GM12801 (cell line): Measurements from ENCODE around the gene SERPING1.

ENCODE experiments used
- TF ChIP-seq, protein P1 (sequence below): IDR thresholded peaks from one replicate; pipeline ENCODE4 v1.5.1; 2011; ENCODE audit warnings: control low read depth; ENCODE audit not compliant: insufficient read length; ENCODE audit errors: extremely low read depth

SERPING1 gene

GRCh38 chr11:57574061-57574460 lies 23.4 kb upstream of the SERPING1 start:
- TF ChIP-seq, protein P1, sequence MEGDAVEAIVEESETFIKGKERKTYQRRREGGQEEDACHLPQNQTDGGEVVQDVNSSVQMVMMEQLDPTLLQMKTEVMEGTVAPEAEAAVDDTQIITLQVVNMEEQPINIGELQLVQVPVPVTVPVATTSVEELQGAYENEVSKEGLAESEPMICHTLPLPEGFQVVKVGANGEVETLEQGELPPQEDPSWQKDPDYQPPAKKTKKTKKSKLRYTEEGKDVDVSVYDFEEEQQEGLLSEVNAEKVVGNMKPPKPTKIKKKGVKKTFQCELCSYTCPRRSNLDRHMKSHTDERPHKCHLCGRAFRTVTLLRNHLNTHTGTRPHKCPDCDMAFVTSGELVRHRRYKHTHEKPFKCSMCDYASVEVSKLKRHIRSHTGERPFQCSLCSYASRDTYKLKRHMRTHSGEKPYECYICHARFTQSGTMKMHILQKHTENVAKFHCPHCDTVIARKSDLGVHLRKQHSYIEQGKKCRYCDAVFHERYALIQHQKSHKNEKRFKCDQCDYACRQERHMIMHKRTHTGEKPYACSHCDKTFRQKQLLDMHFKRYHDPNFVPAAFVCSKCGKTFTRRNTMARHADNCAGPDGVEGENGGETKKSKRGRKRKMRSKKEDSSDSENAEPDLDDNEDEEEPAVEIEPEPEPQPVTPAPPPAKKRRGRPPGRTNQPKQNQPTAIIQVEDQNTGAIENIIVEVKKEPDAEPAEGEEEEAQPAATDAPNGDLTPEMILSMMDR, result no peak

DNA sequence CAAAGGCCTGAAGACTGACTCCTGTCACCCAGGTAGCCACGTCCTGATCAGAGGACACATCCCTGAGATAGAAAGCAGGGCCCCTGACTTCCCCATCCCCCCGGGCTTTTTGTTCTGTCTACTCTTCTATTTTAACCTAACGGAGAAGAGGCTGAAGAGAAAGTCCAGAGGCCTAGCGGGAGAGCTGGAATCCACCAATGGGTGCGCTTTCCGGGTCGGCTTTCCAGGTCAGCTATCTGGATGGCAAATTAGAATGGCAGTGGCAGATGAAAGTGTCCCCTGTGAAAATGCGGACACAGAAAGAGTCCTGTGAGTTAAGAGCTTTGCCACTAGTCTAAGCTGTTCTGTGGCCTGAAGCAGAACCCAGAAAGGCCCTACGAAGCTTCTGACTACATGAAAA lies 13.1 kb upstream of the SERPING1 start:
- TF ChIP-seq, protein P1, result no peak

DNA sequence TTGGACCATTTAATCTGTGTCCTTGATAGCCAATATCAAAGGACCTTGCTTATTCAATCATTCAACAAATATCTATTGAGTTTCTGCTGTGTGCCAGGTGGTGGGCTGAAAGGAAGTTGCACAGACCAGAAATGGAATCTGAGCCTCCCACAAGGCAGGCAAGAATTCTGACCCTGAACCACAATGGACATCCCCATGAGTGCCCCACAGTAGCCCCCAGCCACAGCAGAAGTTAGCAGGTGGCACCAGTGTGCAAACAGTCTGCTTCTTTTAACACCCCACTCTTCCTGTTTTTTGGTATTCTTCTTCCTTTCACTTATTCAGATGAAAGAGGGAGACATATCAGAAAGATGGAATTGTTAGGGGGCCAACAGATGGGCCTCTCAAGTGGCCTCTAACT lies 12.2 kb upstream of the SERPING1 start:
- TF ChIP-seq, protein P1, result no peak

- TF ChIP-seq, protein P1, result no peak
These were observed 10.7 kb upstream of the SERPING1 start for GRCh38 chr11:57586711-57587245.

DNA sequence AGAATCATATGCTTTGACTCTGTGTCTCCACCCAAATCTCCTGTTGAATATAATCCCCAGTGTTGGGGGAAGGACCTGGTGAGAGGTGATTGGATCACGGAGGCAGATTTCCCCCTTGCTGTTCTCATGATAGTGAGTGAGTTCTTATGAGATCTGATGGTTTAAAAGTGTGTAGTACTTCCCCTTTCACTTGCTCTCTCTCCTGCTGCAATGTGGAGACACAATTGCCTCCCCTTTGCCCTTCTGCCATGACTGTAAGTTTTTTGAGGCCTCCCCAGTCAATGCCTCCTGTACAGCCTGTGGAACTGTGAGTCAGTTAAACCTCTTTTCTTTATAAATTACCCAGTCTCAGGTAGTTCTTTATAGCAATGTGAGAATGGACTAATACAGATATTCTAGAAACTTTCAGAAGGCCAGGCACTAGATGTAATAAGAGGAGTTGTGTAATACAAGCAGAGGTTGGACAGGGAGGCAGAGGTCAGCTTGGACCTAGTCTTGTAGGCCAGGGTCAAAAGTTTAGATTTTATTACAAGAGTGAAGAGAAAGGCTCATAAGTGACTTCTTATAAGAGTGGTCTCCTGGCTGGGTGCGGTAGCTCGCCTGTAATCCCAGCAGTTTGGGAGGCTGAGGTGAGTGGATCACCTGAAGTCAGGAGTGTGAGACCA lies 9.3 kb upstream of the SERPING1 start:
- TF ChIP-seq, protein P1, result no peak

- TF ChIP-seq, protein P1, result no peak
These were observed 1.1 kb upstream of the SERPING1 start for GRCh38 chr11:57596266-57596885.

- TF ChIP-seq, protein P1, result no peak
These were observed 688 bp downstream of the SERPING1 start for GRCh38 chr11:57597916-57598830.
